Caco-2 (cell line): ENCODE data around the gene LSMEM2. TPM values are rescaled to one million over a fixed set of nuclear protein-coding genes. Genes with fewer than 3 reads are reported as not detected.
A peak's percentile ranks its signal among the peaks of the same experiment; 100 is the strongest.

Experiments used
- BruUV-seq: library from RNA; stranded (reverse); fragments of 400-500 nt; replicated peaks from 2 replicates; lab custom pipeline; 2021; lab: Mats Ljungman, UMichigan
- CTCF ChIA-PET: fragments of 300-600 bp; sonication (Branson Sonifier 250); formaldehyde crosslinking; loops from one replicate; lab custom pipeline; 2022; ENCODE audit warnings: antibody characterized with exemption; lab: Charles Lee
- POLR2A ChIA-PET: fragments of 300-600 bp; sonication (Branson Sonifier 250); formaldehyde crosslinking; loops from one replicate; lab custom pipeline; 2022; ENCODE audit warnings: antibody characterized with exemption; lab: Charles Lee
- DNase-seq, 2 experiments: peaks; one replicate each; pipeline versions ENCODE4 v3.0.0 to v3.0.0-alpha.2; 2020 to 2022
- H3K27me3 ChIP-seq: replicated peaks from 2 replicates; pipeline ENCODE4 v1.6.0; 2011; ENCODE audit warnings: low read length; ENCODE audit not compliant: control insufficient read depth, insufficient read depth
- H3K36me3 ChIP-seq: 2 replicates; pipeline ENCODE4 v1.5.1; 2011; ENCODE audit warnings: low read length; ENCODE audit not compliant: control insufficient read depth, insufficient read depth
- H3K4me1 ChIP-seq: fragments of 250-450 bp; sonication (Bioruptor Pico); 2 replicates; pipeline ENCODE4 v1.5.1; 2020; ENCODE audit warnings: mild to moderate bottlenecking
- H3K4me3 ChIP-seq: 2 replicates; pipeline ENCODE4 v1.5.1; 2011; ENCODE audit warnings: low read depth, mild to moderate bottlenecking, control low read depth, low read length
- H3K9me3 ChIP-seq: fragments of 250-450 bp; sonication (Bioruptor Pico); 2 replicates; pipeline ENCODE4 v1.5.1; 2020; ENCODE audit warnings: mild to moderate bottlenecking, moderate library complexity
- H3K27ac Mint-ChIP-seq: one replicate; pipeline ENCODE4 v1.8.0; 2022; ENCODE audit warnings: mixed read lengths; ENCODE audit not compliant: unreplicated experiment
- H3K27me3 Mint-ChIP-seq: one replicate; pipeline ENCODE4 v1.8.0; 2022; ENCODE audit warnings: mixed read lengths; ENCODE audit not compliant: insufficient read depth, unreplicated experiment
- H3K36me3 Mint-ChIP-seq: one replicate; pipeline ENCODE4 v1.8.0; 2022; ENCODE audit warnings: mild to moderate bottlenecking, mixed read lengths; ENCODE audit not compliant: insufficient read depth, unreplicated experiment
- H3K4me1 Mint-ChIP-seq: one replicate; pipeline ENCODE4 v1.8.0; 2022; ENCODE audit warnings: low read depth, mixed read lengths; ENCODE audit not compliant: unreplicated experiment
- H3K4me3 Mint-ChIP-seq: one replicate; pipeline ENCODE4 v1.8.0; 2022; ENCODE audit warnings: mild to moderate bottlenecking, moderate library complexity, mixed read lengths; ENCODE audit not compliant: unreplicated experiment
- H3K9me3 Mint-ChIP-seq: one replicate; pipeline ENCODE4 v1.8.0; 2022; ENCODE audit warnings: mixed read lengths; ENCODE audit not compliant: unreplicated experiment
- intact Hi-C: fragments of 100-400 bp; cut with micrococcal nuclease; formaldehyde crosslinking; loops from one replicate; pipeline ENCODE4 v1.10.0; 2022; ENCODE audit not compliant: unreplicated experiment
- total RNA-seq: library from RNA; stranded (reverse); gene quantifications from 2 replicates; pipeline ENCODE4 v1.2.3, GENCODE V29; 2022
- TF ChIP-seq, protein P1 (sequence below), 2 experiments: fragments of 200-600 bp in 1 of 2; IDR thresholded peaks; 1 replicate in 1 of 2; 2 replicates in 1 of 2; pipeline versions ENCODE4 v1.5.1 to v1.8.0; 2011 to 2022; ENCODE audit warnings: antibody characterized with exemption in 1 of 2, control low read depth in 1 of 2, inconsistent platforms in 1 of 2, low read depth in 1 of 2, low read length in 1 of 2, mild to moderate bottlenecking in 1 of 2, moderate library complexity in 1 of 2; ENCODE audit not compliant: insufficient read depth in 1 of 2, severe bottlenecking in 1 of 2, unreplicated experiment in 1 of 2

Gene LSMEM2
- total RNA-seq, 1 experiment from 2014 or later, result not detected

DNA sequence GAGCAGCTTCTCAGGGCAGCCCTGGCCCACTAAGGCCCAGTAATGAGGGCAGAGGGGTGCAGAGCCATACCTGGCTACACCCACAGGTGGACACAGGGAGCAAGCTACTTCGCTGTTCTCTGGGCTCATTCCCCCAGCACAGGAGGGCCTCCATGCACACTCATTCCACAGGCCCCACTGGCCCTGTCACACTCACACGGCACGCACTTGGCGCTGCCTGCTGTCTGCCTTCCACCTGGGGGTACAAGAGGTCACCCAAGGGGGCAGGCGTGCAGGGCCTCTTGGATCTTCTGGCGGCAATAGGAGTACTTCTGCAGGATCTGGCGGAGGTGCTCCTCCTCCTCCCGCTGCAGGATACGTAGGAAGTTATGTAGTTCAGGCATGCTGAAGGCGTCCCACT lies 51.4 kb downstream of the LSMEM2 start:
- peaks cover 6% of the 10 kb centered on the region for H3K36me3 ChIP-seq
- H3K9me3 Mint-ChIP-seq, result no peaks in the 10 kb centered on the region
- TF ChIP-seq, protein P1, sequence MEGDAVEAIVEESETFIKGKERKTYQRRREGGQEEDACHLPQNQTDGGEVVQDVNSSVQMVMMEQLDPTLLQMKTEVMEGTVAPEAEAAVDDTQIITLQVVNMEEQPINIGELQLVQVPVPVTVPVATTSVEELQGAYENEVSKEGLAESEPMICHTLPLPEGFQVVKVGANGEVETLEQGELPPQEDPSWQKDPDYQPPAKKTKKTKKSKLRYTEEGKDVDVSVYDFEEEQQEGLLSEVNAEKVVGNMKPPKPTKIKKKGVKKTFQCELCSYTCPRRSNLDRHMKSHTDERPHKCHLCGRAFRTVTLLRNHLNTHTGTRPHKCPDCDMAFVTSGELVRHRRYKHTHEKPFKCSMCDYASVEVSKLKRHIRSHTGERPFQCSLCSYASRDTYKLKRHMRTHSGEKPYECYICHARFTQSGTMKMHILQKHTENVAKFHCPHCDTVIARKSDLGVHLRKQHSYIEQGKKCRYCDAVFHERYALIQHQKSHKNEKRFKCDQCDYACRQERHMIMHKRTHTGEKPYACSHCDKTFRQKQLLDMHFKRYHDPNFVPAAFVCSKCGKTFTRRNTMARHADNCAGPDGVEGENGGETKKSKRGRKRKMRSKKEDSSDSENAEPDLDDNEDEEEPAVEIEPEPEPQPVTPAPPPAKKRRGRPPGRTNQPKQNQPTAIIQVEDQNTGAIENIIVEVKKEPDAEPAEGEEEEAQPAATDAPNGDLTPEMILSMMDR (IDR thresholded peaks at IDR 0.05; ENCODE audit: insufficient read depth in 1 of 2, low read depth in 1 of 2, low read length in 1 of 2, severe bottlenecking in 1 of 2, unreplicated experiment in 1 of 2), result no peak
- intact Hi-C loops, result no loop called here
- no peaks in the 10 kb centered on the region for H3K27me3 ChIP-seq
- H3K4me1 ChIP-seq, result peaks cover under 1% of the 10 kb centered on the region
- no peaks in the 10 kb centered on the region for H3K9me3 ChIP-seq
- no peak overlapping the region for H3K27ac Mint-ChIP-seq
- H3K4me3 Mint-ChIP-seq, result no peak overlapping the region
- BruUV-seq, result no TSS peak
- POLR2A ChIA-PET, result no interaction called here
- CTCF ChIA-PET, result no interaction called here
- DNase-seq, result no peak
- no peak overlapping the region for H3K4me3 ChIP-seq
- no peaks in the 10 kb centered on the region for H3K4me1 Mint-ChIP-seq
- peaks cover 69% of the 10 kb centered on the region for H3K36me3 Mint-ChIP-seq
- no peaks in the 10 kb centered on the region for H3K27me3 Mint-ChIP-seq

GRCh38 chr3:50331364-50331907 lies 52.5 kb downstream of the LSMEM2 start:
- TF ChIP-seq, protein P1 (IDR thresholded peaks at IDR 0.05; ENCODE audit: insufficient read depth in 1 of 2, low read depth in 1 of 2, low read length in 1 of 2, severe bottlenecking in 1 of 2, unreplicated experiment in 1 of 2), result no peak
- Histone ChIP-seq H3K9me3 (no peaks in the 10 kb centered on the region), H3K4me3 (no peak overlapping the region), H3K4me1 (peaks cover 7% of the 10 kb centered on the region), H3K27me3 (no peaks in the 10 kb centered on the region), H3K36me3 (peaks cover 6% of the 10 kb centered on the region)
- H3K9me3 Mint-ChIP-seq, result no peaks in the 10 kb centered on the region
- no peak overlapping the region for H3K4me3 Mint-ChIP-seq
- peaks cover 77% of the 10 kb centered on the region for H3K36me3 Mint-ChIP-seq
- CTCF ChIA-PET, result interaction anchor here (1.3 kb wide), 1 partner anchor 10 kb away, joined by 3 read pairs; no protein-coding TSS in a partner anchor
- BruUV-seq, result no TSS peak
- POLR2A ChIA-PET, result no interaction called here
- no peak overlapping the region for H3K27ac Mint-ChIP-seq
- intact Hi-C loops, result no loop called here
- no peak for DNase-seq
- H3K4me1 Mint-ChIP-seq, result no peaks in the 10 kb centered on the region
- no peaks in the 10 kb centered on the region for H3K27me3 Mint-ChIP-seq

DNA sequence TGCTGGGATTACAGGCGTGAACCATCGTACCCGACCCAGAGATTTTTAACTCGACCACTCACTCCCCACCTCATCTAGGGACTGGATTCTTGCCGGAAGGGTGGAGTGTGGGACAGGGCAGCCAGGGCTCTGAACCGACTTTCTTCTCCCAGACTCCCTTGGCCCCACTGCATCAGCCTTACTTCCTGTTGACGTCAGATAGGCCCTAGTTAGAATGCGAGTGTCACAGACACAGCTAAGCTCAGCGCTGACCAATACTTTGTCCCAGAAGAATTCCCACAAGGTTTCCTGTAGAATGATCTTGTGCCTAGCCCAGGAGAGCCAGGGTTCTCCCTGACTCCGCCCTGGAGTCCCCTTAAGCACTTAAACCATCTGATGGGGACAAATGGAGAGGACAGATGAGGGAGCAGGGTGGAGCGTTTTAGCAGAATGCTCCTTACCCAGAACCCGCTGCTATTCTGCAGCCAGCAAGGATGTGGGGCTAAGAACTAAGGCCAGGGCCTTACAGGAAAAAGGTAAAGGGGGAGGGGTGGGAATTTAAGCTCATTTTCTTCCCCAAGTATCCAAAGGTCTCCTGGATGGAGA lies 54.9 kb downstream of the LSMEM2 start:
- BruUV-seq, result no TSS peak
- Histone ChIP-seq H3K9me3 (no peaks in the 10 kb centered on the region), H3K27me3 (no peaks in the 10 kb centered on the region), H3K36me3 (peaks cover 6% of the 10 kb centered on the region), H3K4me1 (peaks cover 16% of the 10 kb centered on the region), H3K4me3 (no peak overlapping the region)
- H3K27ac Mint-ChIP-seq, result no peak overlapping the region
- TF ChIP-seq, protein P1 (IDR thresholded peaks at IDR 0.05; ENCODE audit: insufficient read depth in 1 of 2, low read depth in 1 of 2, low read length in 1 of 2, severe bottlenecking in 1 of 2, unreplicated experiment in 1 of 2), result no peak
- peaks cover 68% of the 10 kb centered on the region for H3K36me3 Mint-ChIP-seq
- DNase-seq, result no peak
- ChIA-PET POLR2A (no interaction called here), CTCF (interaction anchor here (0.6 kb wide), 1 partner anchor 69 kb away, joined by 7 read pairs; no protein-coding TSS in a partner anchor)
- peaks cover 6% of the 10 kb centered on the region for H3K4me1 Mint-ChIP-seq
- intact Hi-C loops, result no loop called here
- H3K4me3 Mint-ChIP-seq, result peak overlapping the region; percentile 22
- H3K27me3 Mint-ChIP-seq, result no peaks in the 10 kb centered on the region
- H3K9me3 Mint-ChIP-seq, result no peaks in the 10 kb centered on the region
